GM12878 (cell line): ENCODE data around the gene IL2. TPM values are rescaled to one million over a fixed set of nuclear protein-coding genes. Genes with fewer than 3 reads are reported as not detected.

Source experiments
- ATAC-seq: fragments of 200-7000 bp; cut with Tn5 transposase; 3 replicates; pipeline ENCODE4 v1.9.1; 2020; ENCODE audit warnings: mild to moderate bottlenecking, moderate library complexity
- BruUV-seq: library from RNA; stranded (reverse); fragments of 400-500 nt; replicated peaks from 2 replicates; lab custom pipeline; 2021; lab: Mats Ljungman, UMichigan
- CTCF ChIA-PET: fragments of 300-600 bp; sonication (Branson Sonifier 250); formaldehyde crosslinking; extraction: SDS; loops from one replicate; lab custom pipeline; 2021; ENCODE audit warnings: inconsistent platforms; lab: Yijun Ruan, JAX
- POLR2A ChIA-PET: fragments of 350-600 bp; formaldehyde crosslinking; extraction: SDS; loops from one replicate; lab custom pipeline; 2021; ENCODE audit warnings: inconsistent platforms; lab: Charles Lee
- RAD21 ChIA-PET: fragments of 300-600 bp; sonication (Branson Sonifier 250); formaldehyde crosslinking; loops from one replicate; lab custom pipeline; 2023; ENCODE audit warnings: antibody characterized with exemption; ENCODE audit not compliant: unreplicated experiment; lab: Charles Lee
- SMC1A ChIA-PET: fragments of 300-600 bp; sonication (Branson Sonifier 250); formaldehyde crosslinking; loops from one replicate; lab custom pipeline; 2023; ENCODE audit not compliant: unreplicated experiment, uncharacterized antibody; lab: Charles Lee
- DNase-seq: peaks from one replicate; pipeline ENCODE4 v3.0.0-alpha.2; 2011; ENCODE audit warnings: low read depth, low spot score
- FAIRE-seq: peaks from 3 replicates; lab custom pipeline; 2011; peaks lifted over from hg19 to GRCh38; lab: Jason Lieb, UNC
- H2AFZ ChIP-seq: 2 replicates; pipeline ENCODE4 v1.6.0; 2011; ENCODE audit warnings: low read depth, low read length, control low read depth; ENCODE audit not compliant: control insufficient read depth
- H3K27ac ChIP-seq: 2 replicates; pipeline ENCODE4 v1.5.1; 2011; ENCODE audit warnings: control low read depth; ENCODE audit not compliant: control insufficient read depth, insufficient read depth
- H3K27me3 ChIP-seq, 2 experiments: replicated peaks in 1 of 2; 2 replicates each; pipeline versions ENCODE4 v1.6.0 to v1.6.1; 2011; ENCODE audit warnings: low read length in 1 of 2; ENCODE audit not compliant: control insufficient read depth in 2 of 2, insufficient read depth in 2 of 2
- H3K36me3 ChIP-seq, 2 experiments: 2 replicates each; pipeline ENCODE4 v1.5.1; 2011; ENCODE audit warnings: low read length in 1 of 2; ENCODE audit not compliant: control insufficient read depth in 2 of 2, insufficient read depth in 2 of 2
- H3K4me1 ChIP-seq: 2 replicates; pipeline ENCODE4 v1.6.1; 2011; ENCODE audit warnings: mild to moderate bottlenecking, low read length, moderate library complexity, mixed read lengths; ENCODE audit not compliant: control insufficient read depth, insufficient read depth
- H3K4me2 ChIP-seq: 2 replicates; pipeline ENCODE4 v1.6.0; 2011; ENCODE audit warnings: control low read depth; ENCODE audit not compliant: control insufficient read depth, insufficient read depth
- H3K4me3 ChIP-seq: fragments of 200-600 bp; sonication (generic); 2 replicates; pipeline ENCODE4 v1.5.1; 2016
- H3K79me2 ChIP-seq: 2 replicates; pipeline ENCODE4 v1.6.0; 2011; ENCODE audit warnings: low read length; ENCODE audit not compliant: control insufficient read depth, insufficient read depth
- H3K9ac ChIP-seq: 2 replicates; pipeline ENCODE4 v1.8.0; 2011; ENCODE audit warnings: low read length, control low read depth, mixed read lengths; ENCODE audit not compliant: control insufficient read depth, insufficient read depth
- H3K9me3 ChIP-seq: replicated peaks from 3 replicates; pipeline ENCODE4 v1.5.1; 2011; ENCODE audit warnings: mild to moderate bottlenecking, low read length; ENCODE audit not compliant: control insufficient read depth, insufficient read depth
- H4K20me1 ChIP-seq: 2 replicates; pipeline ENCODE4 v1.6.0; 2011; ENCODE audit not compliant: control insufficient read depth, insufficient read depth
- CREM ChIP-seq: IDR thresholded peaks from 2 replicates; pipeline ENCODE4 v1.6.1; 2014; ENCODE audit warnings: antibody characterized with exemption, low read depth
- EP300 ChIP-seq, 2 experiments: fragments of 150-350 bp in 1 of 2; IDR thresholded peaks; 2 replicates each; pipeline ENCODE4 v1.6.1; 2011 to 2012; ENCODE audit warnings: low read depth in 2 of 2, low read length in 2 of 2, borderline replicate concordance in 1 of 2, improper control_type of control experiment in 1 of 2, inconsistent platforms in 1 of 2; ENCODE audit not compliant: control insufficient read depth in 1 of 2
- ESRRA ChIP-seq: IDR thresholded peaks from 2 replicates; pipeline ENCODE4 v1.6.1; 2012; ENCODE audit warnings: mild to moderate bottlenecking, low read length, improper control_type of control experiment
- FOXK2 ChIP-seq: fragments of 450-650 bp; IDR thresholded peaks from 2 replicates; pipeline ENCODE4 v1.6.1; 2017; ENCODE audit warnings: mild to moderate bottlenecking, moderate library complexity
- KAT2A ChIP-seq: conservative IDR thresholded peaks from 2 replicates; pipeline ENCODE4 v1.6.1; 2011; ENCODE audit warnings: low read depth, low read length; ENCODE audit not compliant: control insufficient read depth
- MYC ChIP-seq: IDR thresholded peaks from 2 replicates; pipeline ENCODE4 v1.6.1; 2011; ENCODE audit warnings: mild to moderate bottlenecking, low read length, moderate library complexity, inconsistent platforms; ENCODE audit not compliant: insufficient read depth, insufficient replicate concordance, insufficient read length, severe bottlenecking
- POLR2A ChIP-seq: IDR thresholded peaks from 2 replicates; pipeline ENCODE4 v1.6.1; 2011; ENCODE audit warnings: low read depth, mild to moderate bottlenecking, low read length
- SMAD1 ChIP-seq: fragments of 450-650 bp; IDR thresholded peaks from 2 replicates; pipeline ENCODE4 v1.6.1; 2018; ENCODE audit warnings: mild to moderate bottlenecking, low read depth; ENCODE audit not compliant: partially characterized antibody
- SMARCA5 ChIP-seq: fragments of 450-650 bp; IDR thresholded peaks from 2 replicates; pipeline ENCODE4 v1.6.1; 2017; ENCODE audit warnings: mild to moderate bottlenecking
- ZBED1 ChIP-seq: IDR thresholded peaks from 2 replicates; pipeline ENCODE4 v1.6.1; 2016; ENCODE audit warnings: borderline replicate concordance
- ZNF217 ChIP-seq: fragments of 450-650 bp; IDR thresholded peaks from 2 replicates; pipeline ENCODE4 v1.6.1; 2017; ENCODE audit warnings: antibody characterized with exemption, mild to moderate bottlenecking
- WGBS: methylation state at CpG from one replicate; pipeline ENCODE4 v1.1.6; 2016; ENCODE audit warnings: low lambda C conversion rate; ENCODE audit not compliant: insufficient replicate concordance, insufficient coverage; ENCODE audit errors: missing lambda C conversion rate; 5-methylcytosine and 5-hydroxymethylcytosine counted together
- in situ Hi-C: fragments of 300-500 bp; cut with MboI; formaldehyde crosslinking; loops from 9 replicates; pipeline ENCODE4 v1.14.3; 2018; ENCODE audit warnings: mixed read lengths
- intact Hi-C: fragments of 100-400 bp; cut with micrococcal nuclease; formaldehyde crosslinking; loops from one replicate; pipeline ENCODE4 v1.14.2; 2022; ENCODE audit not compliant: unreplicated experiment
- polyA plus RNA-seq, 11 experiments: library from polyadenylated mRNA; depleted of rRNA in 4 of 11; unstranded in 6 of 11; stranded (reverse) in 5 of 11; fragments of >200 nt; fragmentation: Nextera tagmentation in 4 of 11; fragmentation: Illumina TruSeq in 1 of 11; extraction: Ambion mirVana in 4 of 11; extraction: Trizol in 1 of 11; gene quantifications; 1 replicate in 1 of 11; 2 replicates in 10 of 11; pipeline versions ENCODE4 v1.2.1 to v1.2.3, GENCODE V29; 2011 to 2016; ENCODE audit warnings: inconsistent platforms in 2 of 11, missing spikeins in 2 of 11, low read depth in 1 of 11
- total RNA-seq, 4 experiments: library from RNA; depleted of rRNA in 3 of 4; stranded (reverse); fragments of >200 nt in 3 of 4; fragmentation: Illumina TruSeq in 1 of 4; extraction: Trizol in 1 of 4; gene quantifications; 2 replicates each; pipeline versions ENCODE4 v1.2.1 to v1.2.3, GENCODE V29; 2013 to 2021
- TF ChIP-seq, protein P1 (sequence below): IDR thresholded peaks from 2 replicates; pipeline ENCODE4 v1.6.1; 2011; ENCODE audit warnings: low read depth, low read length, improper control_type of control experiment, borderline replicate concordance
- TF ChIP-seq, protein P2 (sequence below): IDR thresholded peaks from 2 replicates; pipeline ENCODE4 v1.6.1; 2012; ENCODE audit warnings: low read depth, low read length, improper control_type of control experiment
- TF ChIP-seq, protein P3 (sequence below): fragments of 450-650 bp; IDR thresholded peaks from 2 replicates; pipeline ENCODE4 v1.6.1; 2016; ENCODE audit warnings: mild to moderate bottlenecking, moderate library complexity, borderline replicate concordance
- TF ChIP-seq, protein P4 (sequence below): fragments of 450-650 bp; IDR thresholded peaks from 2 replicates; pipeline ENCODE4 v1.6.1; 2017; ENCODE audit warnings: mild to moderate bottlenecking

IL2 gene
- total and polyA plus RNA-seq, 10 of the 15 experiments (the other 5 are each of a cell fraction or from before 2014, with no cell fraction given): 1.2 TPM; not detected in 9

DNA sequence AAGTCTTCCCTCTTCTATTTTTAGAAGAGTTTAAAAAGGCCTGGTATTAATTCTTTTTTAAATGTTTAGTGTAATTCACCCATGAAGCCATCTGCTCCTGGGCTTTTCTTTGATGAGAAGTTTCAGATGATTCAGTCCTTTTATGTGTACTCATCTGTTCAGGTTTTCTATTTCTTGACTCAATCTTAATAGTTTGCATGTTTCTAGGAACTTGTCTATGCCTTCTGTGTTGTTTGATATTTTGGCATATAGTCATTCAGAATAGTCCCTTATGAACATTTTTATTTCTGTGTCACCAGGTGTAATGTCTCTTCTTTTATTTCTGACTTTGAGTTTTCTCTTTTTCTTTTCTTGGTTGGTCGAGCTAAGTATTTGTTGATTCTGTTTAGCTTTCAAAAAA is 20.2 kb upstream of the IL2 start:
- H2AFZ ChIP-seq: no peak overlapping the region
- no peaks in the 10 kb centered on the region for H4K20me1 ChIP-seq
- WGBS: 7% methylated on average over 1 of the region's 1 CpG
- no peak for DNase-seq
- BruUV-seq: no TSS peak
- ChIA-PET RAD21 (no interaction called here), CTCF (no interaction called here), SMC1A (no interaction called here), POLR2A (no interaction called here)
- H3K36me3 ChIP-seq: no peaks in the 10 kb centered on the region
- no peak overlapping the region for H3K9ac ChIP-seq
- ATAC-seq: no peak
- H3K27me3 ChIP-seq: no peaks in the 10 kb centered on the region
- H3K9me3 ChIP-seq: no peaks in the 10 kb centered on the region
- in situ Hi-C loops: no loop called here
- H3K27ac ChIP-seq: no peak overlapping the region
- H3K79me2 ChIP-seq: no peaks in the 10 kb centered on the region
- H3K4me2 ChIP-seq: no peak overlapping the region
- intact Hi-C loops: no loop called here
- no peaks in the 10 kb centered on the region for H3K4me1 ChIP-seq
- H3K4me3 ChIP-seq: no peak overlapping the region
- FAIRE-seq: no peak
- TF ChIP-seq, protein P1, sequence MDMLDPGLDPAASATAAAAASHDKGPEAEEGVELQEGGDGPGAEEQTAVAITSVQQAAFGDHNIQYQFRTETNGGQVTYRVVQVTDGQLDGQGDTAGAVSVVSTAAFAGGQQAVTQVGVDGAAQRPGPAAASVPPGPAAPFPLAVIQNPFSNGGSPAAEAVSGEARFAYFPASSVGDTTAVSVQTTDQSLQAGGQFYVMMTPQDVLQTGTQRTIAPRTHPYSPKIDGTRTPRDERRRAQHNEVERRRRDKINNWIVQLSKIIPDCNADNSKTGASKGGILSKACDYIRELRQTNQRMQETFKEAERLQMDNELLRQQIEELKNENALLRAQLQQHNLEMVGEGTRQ: no peak
- TF ChIP-seq EP300 (IDR thresholded peaks at IDR 0.05; ENCODE audit: borderline replicate concordance in 1 of 2, control insufficient read depth in 1 of 2, low read depth in 2 of 2, low read length in 2 of 2) (no peak), CREM (no peak), SMARCA5 (no peak), ZBED1 (no peak), FOXK2 (no peak), ZNF217 (no peak), KAT2A (no peak), POLR2A (no peak), ESRRA (no peak), MYC (no peak), SMAD1 (no peak)
- TF ChIP-seq, protein P2, sequence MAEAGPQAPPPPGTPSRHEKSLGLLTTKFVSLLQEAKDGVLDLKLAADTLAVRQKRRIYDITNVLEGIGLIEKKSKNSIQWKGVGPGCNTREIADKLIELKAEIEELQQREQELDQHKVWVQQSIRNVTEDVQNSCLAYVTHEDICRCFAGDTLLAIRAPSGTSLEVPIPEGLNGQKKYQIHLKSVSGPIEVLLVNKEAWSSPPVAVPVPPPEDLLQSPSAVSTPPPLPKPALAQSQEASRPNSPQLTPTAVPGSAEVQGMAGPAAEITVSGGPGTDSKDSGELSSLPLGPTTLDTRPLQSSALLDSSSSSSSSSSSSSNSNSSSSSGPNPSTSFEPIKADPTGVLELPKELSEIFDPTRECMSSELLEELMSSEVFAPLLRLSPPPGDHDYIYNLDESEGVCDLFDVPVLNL: no peak
- TF ChIP-seq, protein P3, sequence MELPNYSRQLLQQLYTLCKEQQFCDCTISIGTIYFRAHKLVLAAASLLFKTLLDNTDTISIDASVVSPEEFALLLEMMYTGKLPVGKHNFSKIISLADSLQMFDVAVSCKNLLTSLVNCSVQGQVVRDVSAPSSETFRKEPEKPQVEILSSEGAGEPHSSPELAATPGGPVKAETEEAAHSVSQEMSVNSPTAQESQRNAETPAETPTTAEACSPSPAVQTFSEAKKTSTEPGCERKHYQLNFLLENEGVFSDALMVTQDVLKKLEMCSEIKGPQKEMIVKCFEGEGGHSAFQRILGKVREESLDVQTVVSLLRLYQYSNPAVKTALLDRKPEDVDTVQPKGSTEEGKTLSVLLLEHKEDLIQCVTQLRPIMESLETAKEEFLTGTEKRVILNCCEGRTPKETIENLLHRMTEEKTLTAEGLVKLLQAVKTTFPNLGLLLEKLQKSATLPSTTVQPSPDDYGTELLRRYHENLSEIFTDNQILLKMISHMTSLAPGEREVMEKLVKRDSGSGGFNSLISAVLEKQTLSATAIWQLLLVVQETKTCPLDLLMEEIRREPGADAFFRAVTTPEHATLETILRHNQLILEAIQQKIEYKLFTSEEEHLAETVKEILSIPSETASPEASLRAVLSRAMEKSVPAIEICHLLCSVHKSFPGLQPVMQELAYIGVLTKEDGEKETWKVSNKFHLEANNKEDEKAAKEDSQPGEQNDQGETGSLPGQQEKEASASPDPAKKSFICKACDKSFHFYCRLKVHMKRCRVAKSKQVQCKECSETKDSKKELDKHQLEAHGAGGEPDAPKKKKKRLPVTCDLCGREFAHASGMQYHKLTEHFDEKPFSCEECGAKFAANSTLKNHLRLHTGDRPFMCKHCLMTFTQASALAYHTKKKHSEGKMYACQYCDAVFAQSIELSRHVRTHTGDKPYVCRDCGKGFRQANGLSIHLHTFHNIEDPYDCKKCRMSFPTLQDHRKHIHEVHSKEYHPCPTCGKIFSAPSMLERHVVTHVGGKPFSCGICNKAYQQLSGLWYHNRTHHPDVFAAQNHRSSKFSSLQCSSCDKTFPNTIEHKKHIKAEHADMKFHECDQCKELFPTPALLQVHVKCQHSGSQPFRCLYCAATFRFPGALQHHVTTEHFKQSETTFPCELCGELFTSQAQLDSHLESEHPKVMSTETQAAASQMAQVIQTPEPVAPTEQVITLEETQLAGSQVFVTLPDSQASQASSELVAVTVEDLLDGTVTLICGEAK: no peak
- TF ChIP-seq, protein P4, sequence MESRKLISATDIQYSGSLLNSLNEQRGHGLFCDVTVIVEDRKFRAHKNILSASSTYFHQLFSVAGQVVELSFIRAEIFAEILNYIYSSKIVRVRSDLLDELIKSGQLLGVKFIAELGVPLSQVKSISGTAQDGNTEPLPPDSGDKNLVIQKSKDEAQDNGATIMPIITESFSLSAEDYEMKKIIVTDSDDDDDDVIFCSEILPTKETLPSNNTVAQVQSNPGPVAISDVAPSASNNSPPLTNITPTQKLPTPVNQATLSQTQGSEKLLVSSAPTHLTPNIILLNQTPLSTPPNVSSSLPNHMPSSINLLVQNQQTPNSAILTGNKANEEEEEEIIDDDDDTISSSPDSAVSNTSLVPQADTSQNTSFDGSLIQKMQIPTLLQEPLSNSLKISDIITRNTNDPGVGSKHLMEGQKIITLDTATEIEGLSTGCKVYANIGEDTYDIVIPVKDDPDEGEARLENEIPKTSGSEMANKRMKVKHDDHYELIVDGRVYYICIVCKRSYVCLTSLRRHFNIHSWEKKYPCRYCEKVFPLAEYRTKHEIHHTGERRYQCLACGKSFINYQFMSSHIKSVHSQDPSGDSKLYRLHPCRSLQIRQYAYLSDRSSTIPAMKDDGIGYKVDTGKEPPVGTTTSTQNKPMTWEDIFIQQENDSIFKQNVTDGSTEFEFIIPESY: no peak
